HL-60 (cell line): ENCODE results near the gene CBLN1.

Experiments used
- CTCF ChIP-seq: IDR thresholded peaks from one replicate; pipeline ENCODE4 v1.5.1; 2011; ENCODE audit warnings: low read length, control low read depth, inconsistent platforms; ENCODE audit not compliant: insufficient read depth
- GABPA ChIP-seq: IDR thresholded peaks from 2 replicates; pipeline ENCODE4 v1.6.1; 2012; ENCODE audit warnings: low read depth
- POLR2AphosphoS5 ChIP-seq: IDR thresholded peaks from 2 replicates; pipeline ENCODE4 v1.6.1; 2012; ENCODE audit warnings: low read depth
- REST ChIP-seq: IDR thresholded peaks from 2 replicates; pipeline ENCODE4 v1.6.1; 2012; ENCODE audit warnings: low read depth; ENCODE audit not compliant: insufficient replicate concordance
- SPI1 ChIP-seq: IDR thresholded peaks from 2 replicates; pipeline ENCODE4 v1.6.1; 2012; ENCODE audit warnings: low read depth, mild to moderate bottlenecking, borderline replicate concordance

GRCh38 chr16:49307176-49307575 is 25.5 kb upstream of the CBLN1 start:
- TF ChIP-seq CTCF (no peak), POLR2AphosphoS5 (no peak), REST (no peak), SPI1 (no peak), GABPA (no peak)
